Neural cell (in vitro differentiated cells): ENCODE results near the gene RNF19B. TPM values are rescaled to one million over a fixed set of nuclear protein-coding genes. Genes with fewer than 3 reads are reported as not detected.

Experiments used
- H2AFZ ChIP-seq: fragments of 200-600, 300-800 bp; sonication (generic), shearing (Covaris generic); 2 replicates; pipeline ENCODE4 v1.6.0; 2014; ENCODE audit warnings: low read depth, mild to moderate bottlenecking, antibody characterized with exemption, low read length, moderate library complexity
- H3F3A ChIP-seq: fragments of 200-600 bp; shearing (Covaris generic); 2 replicates; pipeline ENCODE4 v1.6.1; 2016; ENCODE audit warnings: mild to moderate bottlenecking, moderate library complexity, mixed read lengths, antibody characterized with exemption, low read length; ENCODE audit not compliant: insufficient read depth, poor library complexity, severe bottlenecking
- H3K27ac ChIP-seq: fragments of 200-600, 300-800 bp; sonication (generic), shearing (Covaris generic); 2 replicates; pipeline ENCODE4 v1.5.1; 2014; ENCODE audit warnings: mild to moderate bottlenecking, low read length, moderate library complexity
- H3K27me3 ChIP-seq: fragments of 300-800, 200-600 bp; sonication (generic), shearing (Covaris generic); 2 replicates; pipeline ENCODE4 v1.6.0; 2014; ENCODE audit warnings: mild to moderate bottlenecking, low read depth, low read length, moderate library complexity; ENCODE audit not compliant: insufficient read depth
- H3K36me3 ChIP-seq: fragments of 300-800, 200-600 bp; sonication (generic), shearing (Covaris generic); 2 replicates; pipeline ENCODE4 v1.5.1; 2014; ENCODE audit warnings: mild to moderate bottlenecking, antibody characterized with exemption, low read length, moderate library complexity; ENCODE audit not compliant: insufficient read depth
- H3K4me2 ChIP-seq: fragments of 300-800, 200-600 bp; sonication (generic), shearing (Covaris generic); 2 replicates; pipeline ENCODE4 v1.6.0; 2014; ENCODE audit warnings: mild to moderate bottlenecking, low read length
- H3K4me3 ChIP-seq: fragments of 300-800, 200-600 bp; sonication (generic), shearing (Covaris generic); 2 replicates; pipeline ENCODE4 v1.5.1; 2014; ENCODE audit warnings: mild to moderate bottlenecking, low read length, moderate library complexity
- H3K79me2 ChIP-seq: fragments of 200-600 bp; shearing (Covaris generic); replicated peaks from 2 replicates; pipeline ENCODE4 v1.6.0; 2014; ENCODE audit warnings: mild to moderate bottlenecking, low read length, moderate library complexity; ENCODE audit not compliant: insufficient read depth
- H3K9ac ChIP-seq: fragments of 300-800, 200-600 bp; sonication (generic), shearing (Covaris generic); 2 replicates; pipeline ENCODE4 v1.6.1; 2016; ENCODE audit warnings: mild to moderate bottlenecking, low read length, mixed read lengths
- H3K9me2 ChIP-seq: fragments of 200-600 bp; shearing (Covaris generic); 2 replicates; pipeline ENCODE4 v1.6.1; 2016; ENCODE audit warnings: mild to moderate bottlenecking, low read length, mixed read lengths; ENCODE audit not compliant: insufficient read depth
- H3K9me3 ChIP-seq: fragments of 200-600, 300-800 bp; sonication (generic), shearing (Covaris generic); 2 replicates; pipeline ENCODE4 v1.6.1; 2016; ENCODE audit warnings: mild to moderate bottlenecking, mixed run types, low read length, moderate library complexity, mixed read lengths
- H4K20me1 ChIP-seq: fragments of 200-600 bp; shearing (Covaris generic); 2 replicates; pipeline ENCODE4 v1.6.1; 2016; ENCODE audit warnings: mild to moderate bottlenecking, mixed run types; ENCODE audit not compliant: insufficient read depth
- EP300 ChIP-seq: fragments of 450-650 bp; conservative IDR thresholded peaks from 2 replicates; pipeline ENCODE4 v1.6.1; 2014; ENCODE audit warnings: antibody characterized with exemption, mild to moderate bottlenecking, moderate library complexity; ENCODE audit not compliant: poor library complexity, severe bottlenecking
- EZH2 ChIP-seq: fragments of 200-600, 300-800 bp; shearing (Covaris generic), sonication (generic); IDR thresholded peaks from 2 replicates; pipeline ENCODE4 v1.6.1; 2014; ENCODE audit warnings: antibody characterized with exemption, low read length, borderline replicate concordance, mild to moderate bottlenecking; ENCODE audit not compliant: insufficient read depth, poor library complexity, severe bottlenecking
- MXI1 ChIP-seq: fragments of 450-650 bp; conservative IDR thresholded peaks from 2 replicates; pipeline ENCODE4 v1.6.1; 2014; ENCODE audit warnings: antibody characterized with exemption, mild to moderate bottlenecking; ENCODE audit not compliant: poor library complexity, severe bottlenecking
- POLR2AphosphoS5 ChIP-seq: IDR thresholded peaks from 2 replicates; pipeline ENCODE4 v1.6.1; 2012
- RAD21 ChIP-seq: fragments of 450-650 bp; conservative IDR thresholded peaks from 2 replicates; pipeline ENCODE4 v1.6.1; 2014; ENCODE audit warnings: antibody characterized with exemption, mild to moderate bottlenecking, moderate library complexity
- SMC3 ChIP-seq: fragments of 450-650 bp; conservative IDR thresholded peaks from 2 replicates; pipeline ENCODE4 v1.6.1; 2014; ENCODE audit warnings: antibody characterized with exemption, mild to moderate bottlenecking, moderate library complexity; ENCODE audit not compliant: poor library complexity
- TAF1 ChIP-seq: IDR thresholded peaks from 2 replicates; pipeline ENCODE4 v1.6.1; 2012; ENCODE audit warnings: low read depth
- polyA plus RNA-seq: library from polyadenylated mRNA; depleted of rRNA; stranded (reverse); fragments of >200 nt; gene quantifications from 2 replicates; pipeline ENCODE4 v1.2.3, GENCODE V29; 2014
- TF ChIP-seq, protein P1 (sequence below): fragments of 450-650 bp; IDR thresholded peaks from 2 replicates; pipeline ENCODE4 v1.5.1; 2014; ENCODE audit warnings: antibody characterized with exemption, mild to moderate bottlenecking, moderate library complexity; ENCODE audit not compliant: poor library complexity, severe bottlenecking
- TF ChIP-seq, protein P2 (sequence below): IDR thresholded peaks from 2 replicates; pipeline ENCODE4 v1.6.1; 2012; ENCODE audit warnings: borderline replicate concordance

RNF19B gene
- polyA plus RNA-seq, 1 donor from 2014 or later = 22.1 TPM

DNA sequence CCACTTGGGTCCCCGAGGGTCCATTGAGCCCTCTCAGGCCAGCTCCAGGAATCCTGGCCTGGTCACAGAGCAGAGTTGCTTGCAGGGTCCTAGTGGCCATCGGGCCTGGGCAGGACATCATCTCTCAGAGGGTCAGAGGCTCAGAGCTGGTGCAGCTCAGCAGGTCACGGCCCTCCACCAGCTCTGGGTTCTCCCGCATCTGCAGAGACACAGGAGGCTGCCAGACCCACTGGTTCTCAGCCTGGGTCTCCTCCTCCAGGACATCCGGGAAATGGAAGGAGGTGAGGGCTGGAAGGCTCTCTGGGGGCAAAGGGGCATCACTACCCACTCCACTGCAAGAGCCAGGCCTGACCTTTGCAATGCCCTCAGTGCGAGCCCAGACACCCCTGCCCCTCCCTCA lies 69.9 kb downstream of the RNF19B start:
- TF ChIP-seq, protein P1, sequence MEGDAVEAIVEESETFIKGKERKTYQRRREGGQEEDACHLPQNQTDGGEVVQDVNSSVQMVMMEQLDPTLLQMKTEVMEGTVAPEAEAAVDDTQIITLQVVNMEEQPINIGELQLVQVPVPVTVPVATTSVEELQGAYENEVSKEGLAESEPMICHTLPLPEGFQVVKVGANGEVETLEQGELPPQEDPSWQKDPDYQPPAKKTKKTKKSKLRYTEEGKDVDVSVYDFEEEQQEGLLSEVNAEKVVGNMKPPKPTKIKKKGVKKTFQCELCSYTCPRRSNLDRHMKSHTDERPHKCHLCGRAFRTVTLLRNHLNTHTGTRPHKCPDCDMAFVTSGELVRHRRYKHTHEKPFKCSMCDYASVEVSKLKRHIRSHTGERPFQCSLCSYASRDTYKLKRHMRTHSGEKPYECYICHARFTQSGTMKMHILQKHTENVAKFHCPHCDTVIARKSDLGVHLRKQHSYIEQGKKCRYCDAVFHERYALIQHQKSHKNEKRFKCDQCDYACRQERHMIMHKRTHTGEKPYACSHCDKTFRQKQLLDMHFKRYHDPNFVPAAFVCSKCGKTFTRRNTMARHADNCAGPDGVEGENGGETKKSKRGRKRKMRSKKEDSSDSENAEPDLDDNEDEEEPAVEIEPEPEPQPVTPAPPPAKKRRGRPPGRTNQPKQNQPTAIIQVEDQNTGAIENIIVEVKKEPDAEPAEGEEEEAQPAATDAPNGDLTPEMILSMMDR = no peak
- no peaks in the 10 kb centered on the region for H4K20me1 ChIP-seq
- no peak overlapping the region for H3K4me2 ChIP-seq
- H3K27ac ChIP-seq = no peak overlapping the region
- H3K9ac ChIP-seq = no peak overlapping the region
- H2AFZ ChIP-seq = no peak overlapping the region
- H3K9me2 ChIP-seq = no peaks in the 10 kb centered on the region
- no peaks in the 10 kb centered on the region for H3K36me3 ChIP-seq
- peaks cover 19% of the 10 kb centered on the region for H3K27me3 ChIP-seq
- no peaks in the 10 kb centered on the region for H3K9me3 ChIP-seq
- no peaks in the 10 kb centered on the region for H3K79me2 ChIP-seq
- H3K4me3 ChIP-seq = no peak overlapping the region
- no peaks in the 10 kb centered on the region for H3F3A ChIP-seq

GRCh38 chr1:32894019-32894600 lies 70.5 kb downstream of the RNF19B start:
- Histone ChIP-seq H3K27me3 (peaks cover 14% of the 10 kb centered on the region), H3K36me3 (no peaks in the 10 kb centered on the region), H3K9ac (no peak overlapping the region), H3K9me3 (no peaks in the 10 kb centered on the region), H3K79me2 (no peaks in the 10 kb centered on the region), H3K9me2 (no peaks in the 10 kb centered on the region), H3K4me3 (peak overlapping the region; percentile 56), H2AFZ (no peak overlapping the region), H3K4me2 (no peak overlapping the region), H3F3A (no peaks in the 10 kb centered on the region), H3K27ac (no peak overlapping the region), H4K20me1 (no peaks in the 10 kb centered on the region)
- TF ChIP-seq, protein P1 = no peak
- TF ChIP-seq EZH2 (no peak), EP300 (no peak), TAF1 (no peak), RAD21 (no peak), SMC3 (no peak), MXI1 (no peak), POLR2AphosphoS5 (no peak)
- TF ChIP-seq, protein P2, sequence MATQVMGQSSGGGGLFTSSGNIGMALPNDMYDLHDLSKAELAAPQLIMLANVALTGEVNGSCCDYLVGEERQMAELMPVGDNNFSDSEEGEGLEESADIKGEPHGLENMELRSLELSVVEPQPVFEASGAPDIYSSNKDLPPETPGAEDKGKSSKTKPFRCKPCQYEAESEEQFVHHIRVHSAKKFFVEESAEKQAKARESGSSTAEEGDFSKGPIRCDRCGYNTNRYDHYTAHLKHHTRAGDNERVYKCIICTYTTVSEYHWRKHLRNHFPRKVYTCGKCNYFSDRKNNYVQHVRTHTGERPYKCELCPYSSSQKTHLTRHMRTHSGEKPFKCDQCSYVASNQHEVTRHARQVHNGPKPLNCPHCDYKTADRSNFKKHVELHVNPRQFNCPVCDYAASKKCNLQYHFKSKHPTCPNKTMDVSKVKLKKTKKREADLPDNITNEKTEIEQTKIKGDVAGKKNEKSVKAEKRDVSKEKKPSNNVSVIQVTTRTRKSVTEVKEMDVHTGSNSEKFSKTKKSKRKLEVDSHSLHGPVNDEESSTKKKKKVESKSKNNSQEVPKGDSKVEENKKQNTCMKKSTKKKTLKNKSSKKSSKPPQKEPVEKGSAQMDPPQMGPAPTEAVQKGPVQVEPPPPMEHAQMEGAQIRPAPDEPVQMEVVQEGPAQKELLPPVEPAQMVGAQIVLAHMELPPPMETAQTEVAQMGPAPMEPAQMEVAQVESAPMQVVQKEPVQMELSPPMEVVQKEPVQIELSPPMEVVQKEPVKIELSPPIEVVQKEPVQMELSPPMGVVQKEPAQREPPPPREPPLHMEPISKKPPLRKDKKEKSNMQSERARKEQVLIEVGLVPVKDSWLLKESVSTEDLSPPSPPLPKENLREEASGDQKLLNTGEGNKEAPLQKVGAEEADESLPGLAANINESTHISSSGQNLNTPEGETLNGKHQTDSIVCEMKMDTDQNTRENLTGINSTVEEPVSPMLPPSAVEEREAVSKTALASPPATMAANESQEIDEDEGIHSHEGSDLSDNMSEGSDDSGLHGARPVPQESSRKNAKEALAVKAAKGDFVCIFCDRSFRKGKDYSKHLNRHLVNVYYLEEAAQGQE = no peak
